Large intestine (tissue), 3 donors: Measurements from ENCODE around the gene PTPN7. TPM values are rescaled to one million over a fixed set of nuclear protein-coding genes. Genes with fewer than 3 reads are reported as not detected.
"Not testable (repeated sequence)": the region's sequence is repeated elsewhere in the genome, so short reads cannot be mapped to it uniquely, and the experiment has no call there.

Source experiments
- DNase-seq, 2 donors: peaks; one replicate each; pipeline versions ENCODE4 v3.0.0 to v3.0.0-alpha.2; 2013
- H3K27ac ChIP-seq: one replicate; pipeline ENCODE4 v1.5.1; 2013; ENCODE audit warnings: low read length
- H3K27me3 ChIP-seq: 2 replicates; pipeline ENCODE4 v1.6.1; 2013; ENCODE audit warnings: low read length; ENCODE audit not compliant: control insufficient read depth, insufficient read depth
- H3K36me3 ChIP-seq: 2 replicates; pipeline ENCODE4 v1.6.1; 2013; ENCODE audit warnings: low read length; ENCODE audit not compliant: control insufficient read depth, insufficient read depth
- H3K4me1 ChIP-seq: one replicate; pipeline ENCODE4 v1.6.1; 2013; ENCODE audit warnings: low read length; ENCODE audit not compliant: control insufficient read depth, insufficient read depth
- H3K4me3 ChIP-seq: one replicate; pipeline ENCODE4 v1.5.1; 2013; ENCODE audit warnings: low read length
- H3K9me3 ChIP-seq: one replicate; pipeline ENCODE4 v1.6.1; 2013; ENCODE audit warnings: mild to moderate bottlenecking, low read depth, low read length, moderate library complexity; ENCODE audit not compliant: control insufficient read depth
- WGBS: methylation state at CpG from one replicate; pipeline ENCODE4 v1.1.5; 2013; ENCODE audit warnings: low lambda C conversion rate; ENCODE audit not compliant: insufficient coverage; 5-methylcytosine and 5-hydroxymethylcytosine counted together
- polyA plus RNA-seq: library from polyadenylated mRNA; unstranded; fragments of 120-200 nt; gene quantifications from one replicate; pipeline ENCODE4 v1.2.1, GENCODE V29; 2013

The PTPN7 gene
- polyA plus RNA-seq, 1 donor: 4.4 TPM

DNA sequence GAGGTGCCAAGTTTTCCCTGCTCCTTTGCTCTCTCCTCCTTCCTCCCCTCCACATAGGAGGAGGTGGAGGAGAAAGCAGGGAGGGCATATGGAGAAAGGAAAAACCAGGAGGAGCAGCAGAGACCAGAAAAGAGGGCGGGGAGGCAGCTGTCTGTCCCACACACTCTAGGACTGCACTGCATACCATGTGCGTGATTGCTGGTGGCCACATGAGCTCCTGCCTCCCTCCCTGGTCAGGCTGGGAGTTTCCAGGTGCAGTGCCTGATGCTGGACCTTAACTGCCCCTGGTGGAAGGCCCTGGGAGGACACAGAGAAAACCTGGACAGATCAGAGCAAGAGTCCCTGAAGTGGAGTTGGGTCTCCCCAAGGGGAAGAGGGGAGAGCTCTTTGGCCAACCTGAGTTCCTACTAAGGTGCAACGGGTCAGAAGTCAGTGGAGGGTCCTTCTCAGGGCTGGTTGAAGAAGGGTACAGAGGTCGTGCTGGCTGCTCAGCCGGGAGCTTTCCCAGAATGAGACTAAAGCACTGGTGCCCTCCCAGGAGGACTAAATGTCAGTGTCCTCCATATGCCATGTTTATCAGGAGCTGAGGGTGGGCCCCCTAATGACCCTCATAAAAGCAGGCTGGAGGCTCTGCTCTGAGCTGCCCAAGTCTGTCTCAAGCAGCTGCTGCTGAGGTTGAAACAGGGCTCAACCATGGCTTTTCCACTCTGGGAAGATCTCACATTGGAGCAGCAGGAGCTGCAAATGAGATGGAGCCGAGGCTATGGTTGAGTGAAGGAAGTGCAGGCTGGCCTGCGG lies 29.7 kb upstream of the PTPN7 start:
- H3K4me1 ChIP-seq: peaks cover 51% of the 10 kb centered on the region
- H3K4me3 ChIP-seq: no peak overlapping the region
- no CpG with 5 or more reads among the region's 7 CpGs for WGBS

DNA sequence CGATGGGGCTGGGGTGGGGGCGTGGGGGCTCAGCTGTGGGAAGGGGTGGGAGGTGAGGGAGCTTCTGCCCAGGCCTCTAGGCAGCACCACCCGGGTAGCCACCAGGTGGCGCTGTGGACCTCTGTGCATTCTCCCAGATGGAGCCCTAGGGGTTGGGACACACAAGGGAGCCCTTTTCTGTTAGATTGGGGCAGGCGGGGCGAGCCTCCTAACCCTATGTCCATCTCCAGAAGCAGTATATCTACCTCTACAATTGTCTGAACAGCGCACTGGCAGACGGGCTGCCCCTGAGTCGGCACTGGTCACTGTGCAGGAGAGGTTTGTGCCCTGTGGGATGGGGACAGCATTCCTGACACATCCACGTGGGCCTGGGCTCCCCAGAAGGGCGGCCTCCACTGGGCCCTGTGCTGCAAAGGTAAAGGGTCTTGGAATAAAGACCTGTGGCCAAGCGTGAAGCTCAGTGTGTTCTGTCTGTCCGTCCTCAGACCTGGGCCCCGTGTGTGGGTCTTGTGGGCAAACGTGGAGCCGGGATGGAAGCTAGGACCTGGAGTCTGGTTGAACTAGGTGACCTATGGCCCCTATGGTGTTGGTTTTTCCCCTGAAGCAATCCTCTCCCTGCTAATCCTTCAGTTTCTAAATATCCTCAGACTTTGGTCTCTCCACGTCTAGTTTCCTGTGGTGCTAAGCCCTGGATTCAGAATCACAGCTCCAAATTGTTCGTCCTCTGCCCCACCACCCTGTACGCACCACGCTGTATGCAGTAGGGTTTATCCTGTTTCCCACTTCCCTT lies 28.8 kb upstream of the PTPN7 start:
- WGBS: no CpG with 5 or more reads among the region's 20 CpGs
- peak; percentile 54 to 83 for DNase-seq
- peaks cover 3% of the 10 kb centered on the region for H3K9me3 ChIP-seq
- peaks cover 10% of the 10 kb centered on the region for H3K27me3 ChIP-seq
- no peak overlapping the region for H3K4me3 ChIP-seq
- H3K36me3 ChIP-seq: no peaks in the 10 kb centered on the region
- H3K27ac ChIP-seq: peak overlapping the region; percentile 60
- H3K4me1 ChIP-seq: peaks cover 50% of the 10 kb centered on the region

More for the DNA sequence above, 29.7 kb upstream of the PTPN7 start:
- H3K36me3 ChIP-seq: no peaks in the 10 kb centered on the region
- peak overlapping the region; percentile 60 for H3K27ac ChIP-seq
- peaks cover 3% of the 10 kb centered on the region for H3K9me3 ChIP-seq
- peak; percentile 47 to 83 for DNase-seq
- peaks cover 19% of the 10 kb centered on the region for H3K27me3 ChIP-seq

DNA sequence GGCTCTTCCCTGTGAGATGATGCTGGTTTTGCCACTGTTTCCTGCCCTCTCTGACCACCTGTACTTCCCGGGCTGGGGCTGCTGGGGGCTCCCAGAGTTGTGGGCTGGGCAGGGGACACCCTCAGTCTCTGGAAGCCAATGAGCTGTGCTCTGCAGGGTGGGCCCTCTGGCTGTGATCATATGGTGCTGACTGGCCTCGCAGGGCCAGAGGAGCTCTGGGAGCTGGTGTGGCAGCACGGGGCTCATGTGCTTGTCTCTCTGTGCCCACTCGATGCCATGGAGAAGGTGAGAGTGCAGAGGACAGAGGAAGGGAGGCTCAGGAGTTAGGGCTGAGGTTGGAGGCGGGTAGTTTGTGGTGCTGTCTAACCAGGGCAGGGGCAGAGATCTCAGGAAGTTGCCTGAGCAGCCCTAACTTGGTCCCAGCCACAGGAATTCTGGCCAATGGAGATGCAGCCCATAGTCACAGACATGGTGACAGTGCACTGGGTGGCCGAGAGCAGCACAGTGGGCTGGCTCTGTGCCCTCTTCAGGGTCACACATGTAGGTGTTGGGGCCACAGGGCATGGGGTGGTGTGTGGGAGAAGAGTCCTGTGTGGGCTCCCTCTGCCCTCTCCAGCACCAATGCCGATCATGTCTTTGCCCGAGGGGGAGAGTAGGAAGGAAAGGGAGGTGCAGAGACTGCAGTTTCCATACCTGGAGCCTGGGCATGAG lies 27.4 kb upstream of the PTPN7 start:
- no CpG with 5 or more reads among the region's 8 CpGs for WGBS
- H3K27me3 ChIP-seq: peaks cover under 1% of the 10 kb centered on the region

DNA sequence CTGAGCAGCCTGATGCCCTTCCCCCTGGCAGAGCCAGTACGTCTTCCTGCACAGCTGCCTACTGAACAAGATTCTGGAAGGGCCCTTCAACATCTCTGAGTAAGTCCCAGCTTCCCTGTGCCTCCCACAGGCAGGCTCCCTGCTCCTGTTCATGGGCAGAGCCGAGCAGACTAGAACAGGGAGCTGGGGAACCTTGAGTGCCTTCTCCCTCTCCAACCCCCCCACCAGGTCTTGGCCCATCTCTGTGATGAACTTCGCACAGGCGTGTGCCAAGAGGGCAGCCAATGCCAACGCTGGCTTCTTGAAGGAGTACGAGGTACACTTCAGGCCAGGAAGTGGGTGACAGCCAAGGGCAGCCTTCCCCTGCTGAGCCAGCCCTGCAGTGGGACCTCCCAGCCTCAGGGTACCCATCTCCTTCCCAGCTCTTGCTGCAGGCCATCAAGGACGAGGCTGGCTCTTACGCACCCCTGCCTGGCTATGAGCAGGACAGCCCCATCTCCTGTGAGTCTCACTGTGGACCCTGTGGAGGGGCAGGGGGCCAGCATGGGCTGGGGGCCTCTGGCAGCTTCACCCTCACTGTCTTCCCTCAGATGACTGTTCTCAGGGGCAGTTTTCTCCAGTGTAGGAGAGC lies 26.8 kb upstream of the PTPN7 start:
- H3K36me3 ChIP-seq: no peaks in the 10 kb centered on the region
- H3K27me3 ChIP-seq: no peaks in the 10 kb centered on the region
- DNase-seq: peak; percentile 59 to 61
- peaks cover 40% of the 10 kb centered on the region for H3K4me1 ChIP-seq
- H3K4me3 ChIP-seq: no peak overlapping the region
- no peaks in the 10 kb centered on the region for H3K9me3 ChIP-seq
- H3K27ac ChIP-seq: no peak overlapping the region
- no CpG with 5 or more reads among the region's 8 CpGs for WGBS

More for the DNA sequence above, 27.4 kb upstream of the PTPN7 start:
- H3K4me3 ChIP-seq: no peak overlapping the region
- no peaks in the 10 kb centered on the region for H3K36me3 ChIP-seq
- H3K27ac ChIP-seq: no peak overlapping the region
- no peaks in the 10 kb centered on the region for H3K9me3 ChIP-seq
- peaks cover 41% of the 10 kb centered on the region for H3K4me1 ChIP-seq
- no peak for DNase-seq

DNA sequence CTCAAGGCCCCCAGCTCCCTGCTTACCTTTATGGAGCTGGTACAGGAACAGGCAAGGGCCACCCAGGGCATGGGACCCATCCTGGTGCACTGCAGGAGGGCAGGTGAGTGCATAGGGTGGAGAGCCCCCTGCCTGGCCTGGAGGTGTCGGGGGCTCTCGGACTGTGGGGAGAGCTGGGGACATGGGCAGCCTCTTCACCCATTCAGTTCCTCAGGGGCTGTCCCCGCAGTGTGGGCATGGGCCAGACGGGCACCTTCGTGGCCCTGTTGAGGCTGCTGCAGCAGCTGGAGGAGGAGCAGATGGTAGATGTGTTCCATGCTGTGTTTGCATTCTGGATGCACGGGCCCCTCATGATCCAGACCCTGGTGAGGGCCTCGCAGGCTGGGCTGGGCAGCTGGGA lies 25.9 kb upstream of the PTPN7 start:
- WGBS: no CpG with 5 or more reads among the region's 7 CpGs
- H3K27me3 ChIP-seq: no peaks in the 10 kb centered on the region
- H3K27ac ChIP-seq: no peak overlapping the region
- no peaks in the 10 kb centered on the region for H3K9me3 ChIP-seq
- no peak for DNase-seq
- peaks cover 40% of the 10 kb centered on the region for H3K4me1 ChIP-seq
- H3K36me3 ChIP-seq: no peaks in the 10 kb centered on the region
- no peak overlapping the region for H3K4me3 ChIP-seq

DNA sequence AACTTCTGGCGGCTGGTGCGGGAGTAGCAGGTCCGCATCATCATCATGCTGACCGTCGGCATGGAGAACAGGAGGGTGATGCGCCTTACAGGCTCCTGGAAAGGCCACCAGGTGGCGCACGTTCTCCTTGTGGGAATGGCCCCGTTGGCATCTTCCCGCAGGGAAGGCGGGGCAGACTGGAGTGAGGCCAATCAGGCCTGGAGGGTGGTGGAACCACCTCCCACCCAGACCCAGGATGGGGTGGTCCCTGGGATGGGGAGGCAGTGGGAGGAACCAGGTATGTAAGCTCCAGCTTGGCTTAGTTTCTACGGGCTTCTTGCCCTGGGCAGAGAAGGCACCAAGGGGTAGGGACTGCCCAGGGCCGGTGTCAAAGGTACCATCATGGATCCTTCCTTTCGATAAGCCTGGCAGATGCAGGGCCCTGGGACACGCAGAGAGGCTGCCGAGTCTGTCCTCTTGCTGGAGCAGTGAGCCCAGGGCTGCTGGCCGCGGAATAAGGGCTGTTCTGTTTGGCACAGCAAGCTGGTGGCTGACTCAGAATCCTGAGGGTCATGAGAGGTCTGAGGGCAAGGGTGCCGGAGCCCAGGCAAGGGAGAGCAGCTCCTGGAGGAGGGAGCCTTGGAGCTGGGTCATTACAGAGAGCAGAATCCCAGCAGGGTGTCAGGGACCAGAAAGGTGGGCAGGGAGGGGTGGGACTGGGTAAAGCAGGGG lies 24.5 kb upstream of the PTPN7 start:
- no peaks in the 10 kb centered on the region for H3K27me3 ChIP-seq
- peak; percentile 79 to 80 for DNase-seq
- H3K9me3 ChIP-seq: no peaks in the 10 kb centered on the region
- H3K36me3 ChIP-seq: no peaks in the 10 kb centered on the region
- WGBS: no CpG with 5 or more reads among the region's 19 CpGs
- peaks cover 32% of the 10 kb centered on the region for H3K4me1 ChIP-seq
- no peak overlapping the region for H3K27ac ChIP-seq
- H3K4me3 ChIP-seq: no peak overlapping the region

DNA sequence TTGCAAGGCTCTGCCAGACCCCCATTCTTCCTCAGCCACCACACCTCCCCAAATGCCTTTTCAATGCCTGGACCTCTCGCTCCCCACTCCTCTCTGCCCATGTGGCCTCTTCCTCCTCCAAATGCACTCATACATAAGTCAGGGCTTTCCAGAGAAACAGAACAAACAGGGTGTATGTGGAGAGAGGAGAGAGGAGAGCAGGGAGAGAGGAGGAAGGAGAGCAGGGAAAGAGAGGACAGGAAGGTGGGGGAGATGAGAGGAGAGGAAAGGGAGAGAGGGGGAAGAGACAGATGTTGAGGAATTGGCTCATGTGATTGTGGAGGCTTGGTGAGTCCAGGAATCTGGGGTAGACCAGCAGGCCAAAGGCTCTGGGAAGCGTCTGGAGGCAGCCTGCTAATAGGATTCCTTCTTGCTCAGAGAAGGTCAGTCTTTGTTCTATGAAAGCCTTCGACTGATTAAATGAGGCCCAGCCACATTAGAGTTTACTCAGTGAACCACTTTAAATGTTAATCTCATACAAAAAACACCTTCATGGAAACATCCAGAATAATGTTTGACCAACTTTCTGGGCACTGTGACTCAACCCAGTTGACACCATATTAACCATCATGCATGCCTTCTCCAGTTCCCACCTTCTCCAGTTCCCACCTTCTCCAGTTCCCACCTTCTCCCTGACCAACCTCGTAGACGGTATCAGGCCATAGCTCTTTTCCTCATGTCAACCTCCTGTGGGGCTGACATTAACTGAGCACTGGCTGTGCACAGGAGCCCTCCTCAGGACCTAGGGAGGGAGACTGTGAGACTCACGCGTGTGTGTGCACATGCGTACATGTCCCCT lies 21.9 kb upstream of the PTPN7 start:
- no CpG with 5 or more reads among the region's 8 CpGs for WGBS
- no peaks in the 10 kb centered on the region for H3K9me3 ChIP-seq
- H3K4me1 ChIP-seq: peaks cover 11% of the 10 kb centered on the region
- DNase-seq: no peak
- H3K4me3 ChIP-seq: no peak overlapping the region
- no peaks in the 10 kb centered on the region for H3K27me3 ChIP-seq
- H3K27ac ChIP-seq: no peak overlapping the region
- no peaks in the 10 kb centered on the region for H3K36me3 ChIP-seq

DNA sequence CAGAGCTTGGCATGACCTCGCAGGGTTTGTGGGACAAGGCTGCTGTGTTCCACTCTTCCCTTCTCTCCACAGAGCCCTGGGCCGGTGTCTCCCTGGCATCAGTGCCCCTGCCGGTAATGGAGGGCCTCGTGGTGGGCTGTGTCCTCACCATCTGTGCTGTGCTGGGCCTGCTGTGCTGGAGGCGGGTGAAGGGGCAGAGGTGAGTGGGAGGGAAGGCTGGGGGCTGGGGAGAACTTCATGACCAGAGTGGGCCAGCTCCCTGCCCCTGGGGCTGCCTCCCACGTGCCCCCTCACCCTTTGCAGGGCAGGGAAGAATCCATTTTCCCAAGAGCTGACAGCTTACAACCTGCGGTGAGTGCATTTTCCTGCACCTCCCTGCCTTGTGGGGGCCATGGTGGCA lies 21.2 kb upstream of the PTPN7 start:
- H3K9me3 ChIP-seq: no peaks in the 10 kb centered on the region
- H3K36me3 ChIP-seq: no peaks in the 10 kb centered on the region
- no peak for DNase-seq
- H3K4me1 ChIP-seq: peaks cover 4% of the 10 kb centered on the region
- no peaks in the 10 kb centered on the region for H3K27me3 ChIP-seq
- no peak overlapping the region for H3K27ac ChIP-seq
- H3K4me3 ChIP-seq: no peak overlapping the region
- no CpG with 5 or more reads among the region's 7 CpGs for WGBS

DNA sequence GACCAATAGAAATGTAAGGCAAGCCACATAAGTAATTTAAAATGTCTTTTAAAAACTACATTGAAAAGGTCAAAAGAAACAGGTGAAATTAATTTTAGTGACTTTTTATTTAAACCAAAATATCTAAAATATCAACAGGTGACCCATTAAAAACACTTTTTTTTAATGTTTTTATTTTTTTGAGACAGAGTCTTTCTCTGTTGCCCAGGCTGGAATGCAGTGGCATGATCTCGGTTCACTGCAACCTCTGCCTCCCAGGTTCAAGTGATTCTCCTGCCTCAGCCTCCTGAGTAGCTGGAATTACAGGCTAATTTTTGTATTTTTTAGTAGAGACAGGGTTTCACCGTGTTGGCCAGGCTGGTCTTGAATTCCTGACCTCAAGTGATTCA lies 20.3 kb upstream of the PTPN7 start:
- H3K27ac ChIP-seq, H3K27me3 ChIP-seq, H3K4me3 ChIP-seq, H3K9me3 ChIP-seq, H3K4me1 ChIP-seq, H3K36me3 ChIP-seq, DNase-seq: not testable (repeated sequence)
- WGBS: no CpG with 5 or more reads among the region's 2 CpGs
